SK-N-MC (cell line): ENCODE data around the gene DOK5.

Source experiments
- EZH2 ChIP-seq: fragments of 200-600 bp; sonication (generic); IDR thresholded peaks from one replicate; pipeline ENCODE4 v1.6.1; 2017; ENCODE audit warnings: antibody characterized with exemption
- FOXP2 ChIP-seq: optimal IDR thresholded peaks from 2 replicates; pipeline ENCODE3; 2011; ENCODE audit warnings: mild to moderate bottlenecking, moderate library complexity; ENCODE audit not compliant: insufficient read depth; ENCODE audit errors: extremely low read length, control extremely low read depth
- POLR2AphosphoS5 ChIP-seq: IDR thresholded peaks from 2 replicates; pipeline ENCODE4 v1.6.1; 2012; ENCODE audit warnings: mild to moderate bottlenecking, low read depth, low read length, borderline replicate concordance

GRCh38 chr20:54608039-54608745 lies 132.8 kb downstream of the DOK5 start:
- no peak for TF ChIP-seq EZH2
- no peak for TF ChIP-seq POLR2AphosphoS5
- TF ChIP-seq FOXP2: no peak
